HL-60 (cell line): ENCODE data around the gene SHC3.

Experiments used
- CTCF ChIP-seq: IDR thresholded peaks from one replicate; pipeline ENCODE4 v1.5.1; 2011; ENCODE audit warnings: low read length, control low read depth, inconsistent platforms; ENCODE audit not compliant: insufficient read depth
- GABPA ChIP-seq: IDR thresholded peaks from 2 replicates; pipeline ENCODE4 v1.6.1; 2012; ENCODE audit warnings: low read depth
- POLR2AphosphoS5 ChIP-seq: IDR thresholded peaks from 2 replicates; pipeline ENCODE4 v1.6.1; 2012; ENCODE audit warnings: low read depth
- REST ChIP-seq: IDR thresholded peaks from 2 replicates; pipeline ENCODE4 v1.6.1; 2012; ENCODE audit warnings: low read depth; ENCODE audit not compliant: insufficient replicate concordance
- SPI1 ChIP-seq: IDR thresholded peaks from 2 replicates; pipeline ENCODE4 v1.6.1; 2012; ENCODE audit warnings: low read depth, mild to moderate bottlenecking, borderline replicate concordance

DNA sequence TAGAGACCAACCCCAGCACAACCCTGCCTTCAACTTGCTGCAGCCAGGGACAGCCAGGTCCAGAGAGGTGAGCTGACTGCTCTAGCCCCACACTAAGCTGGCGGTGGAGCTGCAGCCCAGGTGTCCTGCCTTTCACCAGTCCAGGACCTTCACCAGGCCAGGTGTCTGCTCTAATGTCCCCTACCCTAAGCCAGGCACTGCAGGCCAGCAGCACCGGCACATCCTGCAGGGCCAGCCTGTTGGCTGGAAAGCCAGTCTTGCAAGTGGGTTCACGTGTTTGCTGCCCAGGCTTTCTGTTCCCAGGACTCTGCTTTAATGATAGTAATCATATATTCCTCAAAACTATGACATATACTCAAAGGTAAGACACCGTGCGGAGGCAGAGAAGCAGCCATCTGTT lies 5.5 kb downstream of the SHC3 start:
- TF ChIP-seq CTCF, result no peak
- TF ChIP-seq REST, result no peak
- TF ChIP-seq POLR2AphosphoS5, result no peak
- TF ChIP-seq GABPA, result no peak
- TF ChIP-seq SPI1, result no peak
